HG03103 (cell line): ENCODE results near the gene TSC22D2.
"Not testable (repeated sequence)": the region's sequence is repeated elsewhere in the genome, so short reads cannot be mapped to it uniquely, and the experiment has no call there.

Experiments
- ATAC-seq: cut with Tn5 transposase; IDR thresholded peaks from one replicate; pipeline ENCODE4 v1.9.1; 2021; ENCODE audit warnings: low read depth; ENCODE audit not compliant: unreplicated experiment

TSC22D2 gene

DNA sequence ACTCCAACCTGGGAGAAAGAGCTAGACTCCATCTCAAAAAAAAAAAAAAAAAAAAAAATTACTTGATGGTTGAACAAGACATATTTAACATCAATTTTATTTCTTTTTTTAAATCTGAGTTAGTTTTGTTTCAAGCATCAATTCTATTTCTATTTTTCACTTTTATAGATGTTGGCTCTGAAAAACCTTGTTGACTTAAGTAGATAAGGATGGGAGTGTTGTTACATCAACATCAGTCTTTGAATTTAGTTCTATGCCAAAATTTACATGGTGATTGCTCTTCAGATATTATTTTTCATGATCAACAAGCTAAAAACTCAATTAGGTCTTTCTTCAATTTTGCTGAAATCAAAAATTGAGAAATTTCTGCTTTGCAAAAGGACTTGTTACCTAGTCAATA is 71.3 kb downstream of the TSC22D2 start:
- no peak for ATAC-seq

DNA sequence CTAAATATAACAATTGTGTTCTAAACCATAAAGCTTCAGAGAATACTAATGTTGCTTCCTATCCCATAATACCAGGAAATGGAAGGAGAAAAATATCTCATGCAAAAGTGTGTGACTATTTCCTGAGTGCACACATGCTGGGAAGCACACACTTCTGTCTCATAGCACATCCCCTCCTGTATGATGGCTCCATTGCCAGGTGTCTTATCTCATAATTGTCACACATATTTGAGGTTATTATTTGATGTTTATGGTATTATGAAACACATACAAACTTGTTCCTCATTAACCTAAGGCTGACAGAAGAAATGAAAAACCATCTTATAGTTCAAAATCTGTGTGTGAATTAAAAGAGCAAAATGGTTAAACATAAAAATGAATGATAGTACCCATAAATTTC is 72.8 kb downstream of the TSC22D2 start:
- no peak for ATAC-seq

- ATAC-seq = no peak
Measured at GRCh38 chr3:150483226-150483625, 75.1 kb downstream of the TSC22D2 start.

DNA sequence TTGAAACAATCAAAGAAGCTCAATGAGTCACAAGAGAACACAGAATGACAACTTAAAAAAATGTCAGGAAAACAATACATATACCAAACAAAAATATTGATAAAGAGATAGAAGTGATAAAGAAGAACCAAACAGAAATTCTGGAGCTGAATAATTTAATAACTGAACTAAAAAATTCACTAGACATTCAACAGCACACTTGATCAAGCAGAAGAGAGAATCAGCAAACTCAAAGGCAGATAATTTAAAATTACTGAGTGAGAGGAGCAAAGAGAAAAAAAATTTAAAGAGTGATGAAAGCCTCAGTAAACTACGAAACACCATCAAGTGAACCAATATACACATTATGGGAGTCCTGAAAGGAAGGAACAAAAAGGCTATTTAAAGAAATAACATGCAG is 76.3 kb downstream of the TSC22D2 start:
- ATAC-seq = no peak

- ATAC-seq = no peak
Measured at GRCh38 chr3:150488867-150489266, 80.8 kb downstream of the TSC22D2 start.

DNA sequence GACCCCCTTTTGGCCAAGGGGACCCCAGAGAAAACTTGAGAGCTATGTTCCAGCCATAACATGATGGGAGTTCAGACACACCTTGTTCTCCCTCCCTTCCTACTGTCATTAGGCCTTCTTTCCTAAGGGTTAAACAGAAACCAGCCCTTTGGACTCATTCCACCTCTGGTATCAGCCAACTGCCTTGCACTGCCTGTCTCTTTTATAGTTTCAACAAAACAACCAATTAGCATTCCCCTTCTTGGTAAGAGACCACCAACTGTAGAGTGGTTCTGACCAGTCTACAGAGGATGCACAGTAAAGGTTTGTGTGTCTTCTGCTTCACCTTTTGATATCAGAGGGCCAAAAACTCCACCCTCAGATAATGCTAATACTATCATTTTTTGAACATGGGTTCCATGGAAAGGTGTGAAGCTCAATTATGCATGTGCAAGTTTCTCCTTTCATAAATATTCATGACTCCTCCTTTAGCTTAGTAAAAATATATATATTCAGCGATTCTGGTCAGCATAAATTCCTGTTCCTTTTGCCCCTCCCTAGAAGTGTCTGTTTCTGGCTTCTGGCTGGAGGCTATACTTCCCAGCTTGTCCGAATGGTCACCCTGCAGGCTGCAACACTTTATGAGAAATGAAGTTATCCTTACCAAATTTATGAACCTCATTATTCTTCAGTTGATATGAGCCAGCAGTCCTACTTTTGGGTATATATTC is 82.3 kb downstream of the TSC22D2 start:
- no peak for ATAC-seq

DNA sequence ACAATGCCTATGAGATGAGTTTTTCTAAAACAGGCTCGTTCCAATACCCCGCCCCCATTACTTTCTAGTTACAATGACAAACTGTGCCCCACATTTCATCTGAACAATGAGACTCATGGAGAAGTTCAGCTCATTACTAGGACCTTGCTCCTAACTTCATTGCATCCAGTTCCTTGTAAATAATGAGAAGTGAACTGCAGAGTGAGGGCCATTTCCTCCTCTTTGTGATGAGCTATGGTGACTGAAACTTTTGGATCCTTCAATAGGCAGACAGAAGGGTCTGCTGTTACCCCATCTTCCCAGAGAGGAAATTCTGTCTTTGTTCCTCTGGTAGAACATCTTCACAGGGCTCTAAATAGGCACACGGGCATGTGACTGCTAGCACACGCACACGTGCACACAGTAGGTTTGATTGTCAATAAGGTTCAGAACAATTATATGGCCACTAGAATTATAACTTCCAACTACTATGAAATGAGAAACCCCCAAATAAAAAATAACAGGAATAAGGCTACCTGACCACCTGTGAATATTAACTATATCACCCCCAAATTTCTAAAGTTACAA is 86.4 kb downstream of the TSC22D2 start:
- no peak for ATAC-seq

GRCh38 chr3:150495149-150495548 is 87.1 kb downstream of the TSC22D2 start:
- no peak for ATAC-seq

GRCh38 chr3:150495563-150496168 is 87.6 kb downstream of the TSC22D2 start:
- no peak for ATAC-seq

- no peak for ATAC-seq
Measured at GRCh38 chr3:150497956-150498355, 89.9 kb downstream of the TSC22D2 start.

GRCh38 chr3:150500960-150501359 is 92.9 kb downstream of the TSC22D2 start:
- not testable (repeated sequence) for ATAC-seq

- ATAC-seq = no peak
Measured at GRCh38 chr3:150503402-150504099, 95.5 kb downstream of the TSC22D2 start.

GRCh38 chr3:150504483-150504882 is 96.4 kb downstream of the TSC22D2 start:
- no peak for ATAC-seq

DNA sequence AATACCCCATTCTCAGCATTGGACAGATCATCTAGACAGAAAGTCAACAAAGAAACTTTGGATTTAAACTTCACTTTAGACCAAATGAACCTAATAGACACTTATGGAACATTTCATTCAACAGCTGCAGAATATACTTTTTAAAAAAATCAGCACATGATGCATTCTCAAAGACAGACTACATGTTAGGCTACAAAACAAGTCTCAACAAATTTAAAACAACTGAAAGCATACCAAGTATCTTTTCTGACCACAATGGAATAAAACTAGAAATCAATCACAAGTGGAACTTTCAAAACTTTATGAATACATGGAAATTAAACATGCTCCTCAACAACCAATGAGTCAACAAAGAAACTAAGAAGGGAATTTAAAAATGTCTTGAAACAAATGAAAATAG is 100.3 kb downstream of the TSC22D2 start:
- no peak for ATAC-seq

- no peak for ATAC-seq
Measured at GRCh38 chr3:150509780-150510179, 101.7 kb downstream of the TSC22D2 start.

DNA sequence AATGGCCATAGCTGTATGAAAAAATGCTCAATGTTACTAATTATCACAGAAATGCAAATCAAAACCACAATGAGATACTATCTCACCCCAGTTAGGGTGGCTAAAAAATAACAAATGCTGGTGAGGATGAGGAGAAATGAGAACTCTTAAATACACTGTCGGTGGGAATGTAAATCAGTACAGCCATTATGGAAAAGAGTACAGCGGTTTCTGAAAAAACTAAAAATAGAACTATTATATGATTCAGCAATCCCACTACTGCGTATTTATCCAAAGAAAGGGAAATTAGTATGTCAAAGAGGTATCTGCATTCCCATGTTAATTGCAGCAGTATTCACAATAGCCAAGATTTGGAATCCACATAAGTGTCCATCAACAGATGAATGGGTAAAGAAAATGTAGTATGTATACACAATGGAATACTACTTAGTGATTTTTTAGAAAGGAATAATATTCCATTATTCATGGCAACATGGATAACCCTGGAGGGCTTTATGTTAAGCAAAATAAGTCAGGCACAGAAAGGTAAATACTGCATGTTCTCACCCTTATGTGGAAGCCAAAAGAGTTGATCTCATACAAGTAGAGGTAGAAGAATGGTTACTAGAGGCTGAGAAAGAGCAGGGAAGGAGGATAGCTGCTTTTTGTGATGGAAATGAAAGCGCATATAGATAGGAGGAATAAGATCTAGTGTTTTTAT is 103.2 kb downstream of the TSC22D2 start:
- ATAC-seq = no peak

DNA sequence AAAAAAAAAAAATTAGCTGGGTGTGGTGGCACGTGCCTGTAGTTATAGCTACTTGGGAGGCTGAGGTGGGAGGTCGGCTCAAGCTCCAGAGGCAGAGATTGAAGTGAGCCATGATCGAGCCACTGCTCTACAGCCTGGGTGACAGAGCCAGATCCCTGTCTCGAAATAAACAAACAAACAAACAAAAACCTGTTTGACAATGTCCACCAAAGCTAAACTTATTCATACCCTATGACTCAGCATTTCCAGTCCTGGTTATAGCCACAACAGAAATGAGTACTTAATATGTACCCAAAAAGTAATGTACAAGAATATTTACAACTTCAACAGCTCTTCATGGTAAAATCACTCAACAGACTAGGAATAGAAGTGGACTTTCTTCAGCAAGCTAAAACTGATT is 107.1 kb downstream of the TSC22D2 start:
- no peak for ATAC-seq
